Stimulated activated CD8-positive, alpha-beta memory T cell treated with anti-CD3 and anti-CD28 coated beads, Interleukin-12 subunit alpha, Interleukin-12 subunit beta, amount 100 ng/mL, for 24 hours (primary cell): ENCODE measurements around the gene CPE.
"Not testable (repeated sequence)": the region's sequence is repeated elsewhere in the genome, so short reads cannot be mapped to it uniquely, and the experiment has no call there.

Experiments
- DNase-seq: peaks from one replicate; pipeline ENCODE4 v3.0.0-alpha.2; 2020; ENCODE audit errors: extremely low read depth

Gene CPE

DNA sequence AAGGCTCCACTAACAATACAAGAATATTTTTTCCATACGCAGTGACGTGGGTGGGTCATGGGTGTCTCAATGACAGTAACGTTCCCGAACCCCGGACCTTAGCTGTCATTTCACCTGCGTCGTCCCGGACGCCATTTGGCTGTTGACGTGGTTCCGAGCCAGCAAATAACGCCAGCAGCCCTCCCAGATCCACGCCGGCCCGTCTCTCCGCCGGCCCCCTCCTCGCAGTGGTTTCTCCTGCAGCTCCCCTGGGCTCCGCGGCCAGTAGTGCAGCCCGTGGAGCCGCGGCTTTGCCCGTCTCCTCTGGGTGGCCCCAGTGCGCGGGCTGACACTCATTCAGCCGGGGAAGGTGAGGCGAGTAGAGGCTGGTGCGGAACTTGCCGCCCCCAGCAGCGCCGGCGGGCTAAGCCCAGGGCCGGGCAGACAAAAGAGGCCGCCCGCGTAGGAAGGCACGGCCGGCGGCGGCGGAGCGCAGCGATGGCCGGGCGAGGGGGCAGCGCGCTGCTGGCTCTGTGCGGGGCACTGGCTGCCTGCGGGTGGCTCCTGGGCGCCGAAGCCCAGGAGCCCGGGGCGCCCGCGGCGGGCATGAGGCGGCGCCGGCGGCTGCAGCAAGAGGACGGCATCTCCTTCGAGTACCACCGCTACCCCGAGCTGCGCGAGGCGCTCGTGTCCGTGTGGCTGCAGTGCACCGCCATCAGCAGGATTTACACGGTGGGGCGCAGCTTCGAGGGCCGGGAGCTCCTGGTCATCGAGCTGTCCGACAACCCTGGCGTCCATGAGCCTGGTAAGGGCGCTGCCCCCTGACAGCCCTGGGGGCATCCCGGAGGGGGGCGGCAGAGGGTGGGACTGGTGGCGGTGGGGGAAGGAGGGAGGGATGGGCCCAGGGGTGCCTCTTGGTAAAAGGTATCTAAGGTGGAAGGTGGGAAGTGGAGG is at the start of gene CPE:
Gene CPE (plus strand): TSS at position 264 of the 933 bp plus-strand sequence. CDS start 214 bp downstream, at position 478.
- DNase-seq: peak; percentile 11

DNA sequence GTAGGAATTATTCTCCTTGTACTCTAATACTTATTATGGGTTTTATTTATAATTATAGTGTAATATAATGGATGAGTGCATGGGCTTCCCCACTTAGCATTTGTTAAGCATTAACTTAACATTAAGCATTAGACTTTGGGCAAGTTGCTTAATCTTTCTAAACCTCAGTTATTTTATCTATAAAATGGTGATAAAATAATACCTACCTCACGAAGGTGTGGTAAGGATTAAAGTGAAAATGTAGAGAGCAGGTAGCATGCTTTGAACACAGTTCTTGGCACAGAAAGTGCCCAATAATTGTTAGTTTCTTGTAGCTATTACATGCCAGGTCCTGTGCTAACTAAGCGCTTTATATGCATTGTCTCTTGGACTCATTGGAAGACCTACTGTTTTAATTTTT is 48.7 kb upstream of the CPE start:
- no peak for DNase-seq

DNA sequence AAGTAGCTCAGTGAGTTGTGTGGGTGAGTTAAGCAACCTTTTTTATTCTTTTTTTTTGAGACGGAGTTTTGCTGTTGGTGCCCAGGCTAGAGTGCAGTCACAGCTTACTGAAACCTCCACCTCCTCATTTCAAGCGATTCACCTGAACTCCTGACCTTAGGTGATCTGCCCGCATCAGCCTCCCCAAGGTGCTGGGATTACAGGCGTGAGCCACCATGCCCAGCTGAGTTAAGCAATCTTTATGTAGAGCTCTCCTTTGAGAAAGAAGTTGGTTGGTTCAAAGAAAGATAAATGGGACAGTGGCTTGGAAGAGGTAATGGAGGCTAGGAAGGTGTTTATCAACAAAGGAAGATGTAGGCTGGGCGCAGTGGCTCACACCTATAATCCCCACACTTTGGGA is 48.1 kb upstream of the CPE start:
- no peak for DNase-seq

DNA sequence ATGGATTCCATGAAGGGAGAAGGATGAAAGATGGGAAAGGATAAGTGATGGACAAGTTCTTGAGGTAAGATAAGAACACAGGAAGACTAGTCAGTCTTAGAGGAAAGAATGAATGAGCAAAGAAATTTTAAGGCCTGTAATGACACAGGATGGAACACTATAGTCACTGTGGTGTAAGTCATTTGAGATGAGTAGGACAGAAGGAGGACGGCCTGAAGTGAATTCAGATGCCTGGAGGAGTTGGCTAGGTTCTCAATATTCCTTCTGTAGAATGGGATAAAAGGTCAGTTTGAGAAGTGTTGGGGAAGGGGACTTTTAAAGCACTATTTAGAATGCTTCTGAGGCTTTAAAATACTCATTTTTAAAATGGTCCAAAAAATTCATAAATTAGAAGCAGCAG is 47.4 kb upstream of the CPE start:
- DNase-seq: no peak

DNA sequence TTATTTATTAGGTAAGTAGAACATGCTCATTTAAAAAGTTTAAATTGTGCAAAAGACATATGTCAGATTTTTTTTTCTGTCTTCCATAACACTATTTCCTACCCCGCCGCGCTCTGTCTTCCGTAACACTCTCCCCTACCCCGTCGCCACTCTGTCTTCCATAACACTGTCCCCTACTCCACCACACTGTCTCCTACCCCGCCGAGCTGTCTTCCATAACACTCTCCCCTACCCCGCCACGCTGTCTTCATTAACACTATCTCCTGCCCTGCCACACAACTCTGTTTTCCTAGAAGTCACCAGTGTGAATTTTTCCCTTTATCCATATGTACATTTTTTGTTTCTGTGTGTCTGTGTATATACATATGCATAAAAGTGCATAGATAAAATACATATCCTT is 47.0 kb upstream of the CPE start:
- DNase-seq: no peak

DNA sequence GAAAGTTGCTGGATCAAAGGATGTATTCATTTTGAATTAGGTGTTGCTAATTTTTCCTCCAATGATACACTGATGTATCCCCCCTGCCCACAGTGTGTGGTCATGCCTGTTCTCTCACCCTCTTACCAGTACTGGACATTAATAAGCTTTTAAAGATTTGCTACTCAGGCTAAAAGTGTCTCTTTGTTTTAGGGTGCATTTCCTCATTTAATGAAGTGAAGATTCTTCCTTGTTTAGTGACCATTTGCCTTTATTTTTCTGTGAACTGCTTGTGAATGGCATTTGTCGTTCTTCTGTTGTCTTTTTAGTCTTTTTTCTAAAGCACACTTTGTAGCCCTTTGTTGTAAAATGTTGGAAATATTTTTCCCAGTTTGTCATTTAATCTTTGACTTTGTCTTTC is 46.3 kb upstream of the CPE start:
- no peak for DNase-seq

DNA sequence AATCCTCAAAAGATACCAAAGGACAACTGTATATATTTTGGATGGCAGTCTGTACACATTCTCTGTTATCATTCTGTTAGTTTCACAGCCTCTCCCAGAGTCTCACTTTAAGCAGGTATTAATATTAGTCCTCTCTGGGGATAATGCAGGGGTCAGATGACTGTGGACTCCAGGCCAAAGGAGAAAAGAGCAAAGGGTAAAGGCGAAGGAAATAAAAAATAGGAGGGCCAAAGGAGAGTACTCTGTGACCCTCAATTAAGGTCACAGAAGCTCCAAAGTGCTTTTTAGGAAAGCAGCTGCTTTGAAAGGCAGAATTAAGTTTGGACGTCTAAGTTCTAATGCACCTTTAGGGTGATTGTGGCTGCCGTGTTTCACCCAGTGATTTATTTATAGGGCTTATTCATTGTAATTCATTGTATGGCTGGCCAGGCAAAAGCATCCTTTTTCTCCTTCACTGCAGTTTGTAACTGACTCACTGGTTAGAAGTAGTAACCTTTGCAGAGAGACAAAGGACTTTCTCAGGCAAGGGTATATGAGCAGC is 43.6 kb upstream of the CPE start:
- no peak for DNase-seq

DNA sequence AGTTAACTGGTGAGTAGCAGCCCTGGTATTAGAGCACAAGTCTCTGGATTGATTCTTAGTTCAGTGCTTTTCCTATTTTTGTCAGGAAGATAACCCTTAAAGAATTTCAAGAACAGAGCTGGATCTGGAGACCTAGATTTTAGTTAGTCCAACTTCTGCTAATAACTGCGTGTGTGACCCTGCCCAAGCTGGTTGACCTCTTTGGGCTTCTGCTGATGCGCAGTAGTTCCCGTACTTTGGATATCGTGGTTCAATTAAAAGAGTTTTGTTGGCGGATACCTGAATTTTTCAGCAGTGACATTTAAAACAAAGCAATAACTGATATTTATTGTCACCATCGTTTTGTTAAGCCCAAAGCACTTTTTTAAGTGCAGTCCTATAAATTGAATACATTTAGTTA is 42.1 kb upstream of the CPE start:
- no peak for DNase-seq

DNA sequence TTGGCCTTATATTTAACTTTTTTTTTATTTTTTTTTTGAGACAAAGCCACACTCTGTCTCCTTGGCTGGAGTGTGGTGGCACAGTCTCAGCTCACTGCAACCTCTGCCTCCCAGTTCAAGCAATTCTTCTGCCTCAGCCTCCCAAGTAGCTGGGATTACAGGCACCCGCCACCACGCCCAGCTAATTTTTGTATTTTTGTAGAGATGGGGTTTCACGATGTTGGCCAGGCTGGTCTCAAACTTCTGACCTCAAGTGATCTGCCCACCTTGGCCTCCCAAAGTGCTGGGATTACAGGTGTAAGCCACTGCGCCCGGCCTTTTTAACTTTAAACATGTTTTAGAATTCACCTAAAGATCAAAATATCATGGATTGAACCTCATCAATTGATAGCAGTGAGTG is 36.5 kb upstream of the CPE start:
- DNase-seq: not testable (repeated sequence)

DNA sequence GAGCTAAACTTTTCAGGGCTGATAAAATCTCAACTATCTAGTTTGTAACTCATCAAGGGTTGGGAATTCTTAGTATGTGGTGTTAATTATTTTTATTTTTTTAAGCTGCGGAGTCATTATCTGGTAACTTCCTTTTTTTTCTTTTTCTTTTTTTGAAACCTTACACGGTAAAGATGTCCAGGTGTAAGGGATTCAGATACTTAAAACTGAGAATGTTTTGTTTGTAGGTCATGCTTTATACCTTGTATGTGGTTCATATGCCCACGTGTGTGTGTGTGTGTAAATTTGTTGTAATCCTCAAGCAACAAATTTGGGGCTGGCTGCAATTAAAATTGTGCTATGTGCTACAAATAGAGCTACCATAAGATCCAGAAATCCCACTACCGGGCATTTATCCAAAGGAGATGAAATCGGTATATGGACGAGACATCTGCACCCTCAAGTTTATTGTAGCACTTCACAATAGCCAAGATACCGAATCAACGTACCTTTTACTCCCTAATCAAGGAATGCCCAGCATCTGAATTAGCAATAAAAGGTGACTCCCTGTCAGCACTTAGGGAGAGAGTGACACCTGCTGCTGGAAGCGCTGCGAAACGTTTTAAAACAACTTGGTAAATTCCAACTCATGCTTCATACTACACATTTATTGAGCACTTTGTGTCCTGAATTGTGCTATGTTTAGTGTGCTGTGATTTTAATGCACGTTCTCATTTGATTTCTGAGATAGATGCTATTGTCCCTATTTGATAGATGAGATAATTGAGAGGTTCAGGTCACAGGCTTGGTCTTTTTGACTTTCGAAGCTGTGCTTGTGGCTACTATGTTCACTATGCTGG is 35.2 kb upstream of the CPE start:
- no peak for DNase-seq

DNA sequence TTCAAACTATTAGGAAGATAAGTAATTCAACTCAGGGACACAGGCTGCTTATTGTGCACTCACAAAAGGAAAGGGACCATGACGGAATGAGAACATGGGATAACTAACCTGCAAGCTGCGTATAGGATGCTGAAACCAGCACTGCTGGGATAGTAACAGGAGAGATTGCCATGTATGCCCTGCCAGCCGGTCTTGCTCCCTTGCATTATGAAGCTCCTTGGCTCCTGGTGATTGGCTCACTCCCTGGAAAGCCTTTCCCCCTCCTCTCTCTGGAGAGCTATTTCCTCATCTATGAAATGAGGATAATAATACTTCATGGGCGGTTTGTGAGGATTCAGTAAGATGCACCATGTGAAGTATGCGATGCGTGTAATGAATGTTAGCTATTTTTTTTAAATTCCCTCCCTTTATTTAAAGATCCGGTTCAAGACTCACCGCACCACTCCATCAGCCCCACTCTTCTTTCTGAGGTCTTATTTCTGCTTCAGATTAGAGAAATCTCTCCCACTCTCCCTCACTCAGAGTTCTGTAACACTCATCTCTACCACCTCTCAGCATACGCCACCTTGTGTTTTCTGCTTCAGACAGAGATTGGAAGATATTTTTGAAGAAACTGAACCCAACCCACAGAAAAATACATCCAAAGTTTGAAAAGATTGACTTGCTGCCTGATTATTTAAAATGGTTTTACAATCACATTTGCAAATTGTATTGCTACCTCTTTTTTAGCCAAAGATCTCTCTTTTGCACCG is 33.0 kb upstream of the CPE start:
- no peak for DNase-seq

DNA sequence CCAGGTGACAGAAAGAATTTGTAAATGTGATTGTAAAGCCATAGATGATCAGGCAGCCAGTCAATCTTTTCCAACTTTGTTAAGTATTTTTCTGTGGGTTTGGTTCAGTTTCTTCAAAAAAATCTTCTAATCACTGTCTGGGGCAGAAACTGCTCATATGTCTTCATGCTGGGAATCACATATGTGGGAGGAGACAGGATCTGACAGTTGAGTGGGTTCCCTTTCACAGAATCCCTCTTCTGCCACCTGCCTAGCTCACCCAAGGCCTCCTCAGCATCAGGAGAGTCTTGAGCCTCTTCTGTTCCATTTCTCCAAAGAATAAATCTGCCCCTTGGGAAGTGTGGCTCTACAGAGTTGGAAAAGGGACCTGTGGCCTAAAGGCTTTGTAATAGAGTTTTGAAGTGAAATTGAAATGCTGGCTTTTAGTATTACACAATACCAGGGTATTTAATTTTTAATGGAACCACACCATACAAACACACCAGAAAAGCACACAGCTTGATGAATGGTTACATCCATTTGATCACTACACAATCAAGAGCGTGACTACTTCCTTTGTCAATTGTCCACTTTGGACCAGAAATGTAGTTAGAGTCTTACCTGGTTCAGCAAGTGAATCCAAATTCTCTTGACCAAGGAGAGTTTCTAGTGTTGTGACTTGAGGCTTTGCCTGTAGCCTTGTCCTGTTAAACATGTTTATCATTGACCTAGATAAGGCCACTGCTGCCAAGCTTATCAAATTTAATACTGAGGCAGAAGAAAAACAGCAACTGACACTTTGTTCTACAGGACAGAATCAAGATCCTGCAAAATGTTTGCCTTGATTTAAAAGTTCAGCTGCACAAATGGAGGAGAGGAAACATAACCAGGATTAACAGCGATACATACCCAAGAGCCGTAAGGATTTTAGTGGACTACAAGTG is 30.9 kb upstream of the CPE start:
- no peak for DNase-seq

DNA sequence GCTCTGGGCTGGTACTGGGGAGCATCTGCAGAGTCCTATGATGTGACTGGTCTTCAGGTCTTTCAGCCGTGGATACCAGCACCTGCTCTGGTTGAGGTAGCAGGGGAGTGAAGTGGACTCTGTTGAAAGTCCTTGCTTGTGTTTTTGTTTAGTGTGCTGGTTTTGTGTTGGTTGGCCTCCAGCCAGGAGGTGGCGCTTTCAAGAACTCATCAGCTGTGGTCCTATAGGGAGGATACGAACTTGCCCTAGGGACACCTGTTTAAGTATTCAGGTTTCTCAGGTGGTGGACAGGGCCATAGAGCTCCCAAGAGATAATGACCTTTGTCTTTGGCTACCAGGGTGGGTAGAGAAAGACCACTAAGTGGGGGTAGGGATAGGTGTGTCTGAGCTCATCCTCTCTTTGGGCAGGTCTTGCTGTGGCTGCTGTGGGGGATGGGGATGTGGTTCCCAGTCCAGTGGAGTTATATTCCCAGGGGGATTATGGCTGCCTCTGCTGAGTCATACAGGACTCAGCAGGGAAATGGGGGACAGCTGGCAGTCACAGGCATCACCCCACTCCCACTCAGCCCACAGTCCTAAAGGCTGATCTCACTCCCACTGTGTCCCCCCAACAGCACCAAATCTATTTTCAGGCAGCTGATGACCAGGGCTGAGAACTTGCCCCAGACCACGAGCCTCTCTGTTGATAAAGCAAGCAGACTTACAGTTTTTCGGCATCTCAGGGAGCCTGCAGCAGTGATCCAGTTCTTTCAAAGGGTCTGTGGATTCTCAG is 27.3 kb upstream of the CPE start:
- no peak for DNase-seq

DNA sequence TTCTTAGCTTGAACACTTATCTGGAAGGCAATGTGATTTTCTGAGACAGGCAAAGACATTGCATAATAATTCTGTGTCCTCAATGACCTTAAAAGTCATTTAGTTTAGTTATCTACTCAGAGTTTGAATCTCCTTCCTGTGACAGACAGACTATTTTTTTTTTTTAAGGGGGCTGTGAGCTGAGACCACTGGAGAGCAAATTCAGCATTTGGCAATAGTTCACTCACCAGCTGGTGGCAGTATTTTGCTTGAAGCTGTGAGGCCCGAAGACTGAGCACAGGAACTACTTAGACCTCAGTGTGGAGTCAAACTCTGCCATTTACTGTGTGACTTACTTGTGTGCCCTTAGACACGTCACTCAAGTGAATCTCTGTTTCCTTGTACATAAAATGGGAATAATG is 22.9 kb upstream of the CPE start:
- no peak for DNase-seq

DNA sequence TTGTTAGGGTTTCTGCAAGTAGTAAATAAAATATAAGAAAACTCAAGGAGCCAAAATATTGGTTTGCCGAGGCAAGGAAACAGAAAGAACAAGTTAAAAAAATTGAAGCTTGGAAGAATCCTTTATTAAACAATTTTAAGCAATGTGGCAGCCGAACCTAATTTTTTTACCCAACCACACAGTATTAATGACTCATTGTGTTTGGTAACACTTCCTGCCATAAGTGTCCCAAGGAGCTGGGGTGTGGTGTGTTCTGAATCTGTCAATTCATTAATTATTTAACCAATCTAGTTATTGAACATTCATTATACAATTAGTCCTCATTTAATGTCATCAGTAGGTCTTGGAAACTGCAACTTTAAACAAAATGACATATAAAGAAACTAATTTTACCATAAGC is 19.3 kb upstream of the CPE start:
- no peak for DNase-seq

DNA sequence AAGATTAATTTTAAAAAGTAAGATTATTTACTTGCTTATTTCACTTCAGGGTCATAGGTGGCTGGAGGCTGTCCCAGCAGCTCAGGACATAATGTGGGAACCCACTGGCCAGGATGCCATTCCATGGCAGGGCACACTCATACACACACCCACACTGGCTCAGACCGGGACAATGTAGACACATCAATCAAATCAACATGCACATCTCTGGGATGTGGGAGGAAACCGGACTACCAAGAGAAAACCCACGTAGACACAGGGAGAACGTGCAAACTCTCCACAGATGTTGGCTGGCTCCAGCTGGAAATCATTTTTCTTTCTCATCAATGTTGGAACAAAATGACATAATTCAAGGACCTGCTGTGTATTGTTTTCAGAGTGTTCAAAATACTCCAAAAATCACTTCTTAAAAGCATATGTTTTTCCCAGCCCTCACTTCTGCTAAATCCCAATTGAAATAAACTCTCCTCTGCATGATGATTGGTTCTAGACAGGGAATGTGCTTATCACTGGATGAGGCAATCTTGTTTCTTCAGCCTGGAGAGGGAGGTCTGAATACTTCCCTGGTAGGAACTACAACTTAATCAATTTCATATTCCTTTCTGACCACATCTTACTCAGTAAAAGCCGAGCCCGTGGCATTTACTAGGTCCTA is 18.6 kb upstream of the CPE start:
- no peak for DNase-seq

DNA sequence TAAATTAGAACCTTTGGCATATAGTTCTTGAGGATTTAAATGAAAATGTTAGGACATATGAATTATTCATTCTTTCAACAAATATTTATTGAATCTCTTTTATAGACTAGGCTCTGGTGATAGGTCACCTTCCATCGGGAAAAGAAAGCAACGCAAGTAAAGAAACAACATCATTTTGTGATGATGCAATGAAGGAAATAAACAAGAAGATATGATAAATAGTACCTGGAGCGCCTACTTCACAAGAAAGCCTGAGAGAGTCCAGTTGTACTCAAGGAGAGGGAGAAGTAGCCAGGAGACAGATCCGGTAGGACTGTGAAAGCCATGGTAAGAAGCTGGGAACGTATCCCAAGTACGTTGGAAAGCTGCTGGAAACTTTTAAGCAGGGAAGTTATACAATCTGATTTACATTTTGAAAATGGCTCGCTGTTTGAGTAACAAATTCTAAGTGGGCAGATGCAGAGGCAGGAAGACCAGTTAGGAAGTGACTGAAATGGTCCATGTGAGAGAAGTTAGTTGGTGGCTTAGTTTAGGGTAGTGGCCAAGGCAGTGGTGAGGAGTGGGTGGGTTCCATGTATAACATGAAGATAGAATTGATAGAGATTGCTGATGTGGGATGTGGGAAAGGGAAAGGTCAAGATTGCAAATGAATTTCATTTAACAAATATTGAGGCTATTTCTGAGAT is 17.7 kb upstream of the CPE start:
- DNase-seq: no peak

DNA sequence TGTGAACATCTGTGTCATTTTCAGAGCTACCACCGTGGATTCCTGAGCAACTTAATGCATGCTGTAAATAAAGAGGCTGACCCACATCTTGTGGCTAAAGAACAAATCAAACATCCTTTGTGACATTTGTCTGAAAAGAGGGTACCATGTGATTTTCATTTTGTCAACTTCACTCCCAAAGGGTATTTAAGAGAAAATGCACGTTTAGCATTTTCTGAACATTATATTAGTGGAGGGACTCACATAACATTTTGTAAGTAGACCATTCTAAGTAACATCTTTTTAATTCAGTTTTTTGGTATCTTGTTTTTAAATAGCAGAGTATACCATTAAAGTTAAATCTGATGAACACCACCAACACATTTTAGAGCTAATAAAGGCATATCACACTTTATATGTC is 17.0 kb upstream of the CPE start:
- DNase-seq: no peak
